Ectodermal cell (in vitro differentiated cells): ENCODE data around the gene LY9.
"Not testable (repeated sequence)": the region's sequence is repeated elsewhere in the genome, so short reads cannot be mapped to it uniquely, and the experiment has no call there.

ENCODE experiments used
- H3K27ac ChIP-seq: 2 replicates; pipeline ENCODE4 v1.7.0; 2013; ENCODE audit warnings: mild to moderate bottlenecking, low read depth, low read length; ENCODE audit not compliant: insufficient read depth, poor library complexity, severe bottlenecking
- H3K27me3 ChIP-seq: 2 replicates; pipeline ENCODE4 v1.7.0; 2013; ENCODE audit warnings: mild to moderate bottlenecking, low read length; ENCODE audit not compliant: insufficient read depth, control insufficient read depth, poor library complexity, severe bottlenecking
- H3K36me3 ChIP-seq: one replicate; pipeline ENCODE4 v1.7.0; 2013; ENCODE audit warnings: low read length; ENCODE audit not compliant: control insufficient read depth, insufficient read depth
- H3K4me1 ChIP-seq: one replicate; pipeline ENCODE4 v1.7.0; 2013; ENCODE audit warnings: low read length; ENCODE audit not compliant: control insufficient read depth, insufficient read depth
- H3K4me3 ChIP-seq: 2 replicates; pipeline ENCODE4 v1.7.0; 2013; ENCODE audit warnings: low read depth, low read length, control low read depth; ENCODE audit not compliant: insufficient read depth
- H3K9me3 ChIP-seq: 2 replicates; pipeline ENCODE4 v1.7.0; 2013; ENCODE audit warnings: mild to moderate bottlenecking, low read length, moderate library complexity; ENCODE audit not compliant: control insufficient read depth
- WGBS, 2 experiments: methylation state at CpG; one replicate each; pipeline ENCODE4 v1.1.7; 2013; ENCODE audit warnings: missing lambda C conversion rate in 2 of 2; 5-methylcytosine and 5-hydroxymethylcytosine counted together

Gene LY9

GRCh38 chr1:160863061-160863773, 67.2 kb downstream of the LY9 start:
- H3K9me3 ChIP-seq = no peaks in the 10 kb centered on the region
- no peak overlapping the region for H3K27ac ChIP-seq
- H3K4me3 ChIP-seq = no peak overlapping the region
- H3K27me3 ChIP-seq = no peaks in the 10 kb centered on the region
- H3K4me1 ChIP-seq = no peaks in the 10 kb centered on the region
- WGBS, 2 experiments = 92 to 93% methylated on average over 11 of the region's 11 CpGs
- no peaks in the 10 kb centered on the region for H3K36me3 ChIP-seq

GRCh38 chr1:160863774-160864131, 67.8 kb downstream of the LY9 start:
- Histone ChIP-seq H3K4me1 (no peaks in the 10 kb centered on the region), H3K4me3 (no peak overlapping the region), H3K9me3 (no peaks in the 10 kb centered on the region), H3K27me3 (no peaks in the 10 kb centered on the region), H3K36me3 (no peaks in the 10 kb centered on the region), H3K27ac (no peak overlapping the region)
- WGBS, 2 experiments = 93% methylated on average over 4 of the region's 4 CpGs

GRCh38 chr1:160864173-160864572, 68.2 kb downstream of the LY9 start:
- H3K9me3 ChIP-seq = no peaks in the 10 kb centered on the region
- H3K4me3 ChIP-seq = no peak overlapping the region
- no peaks in the 10 kb centered on the region for H3K4me1 ChIP-seq
- 88 to 100% methylated on average over 2 of the region's 2 CpGs for WGBS, 2 experiments
- H3K27me3 ChIP-seq = no peaks in the 10 kb centered on the region
- H3K27ac ChIP-seq = no peak overlapping the region
- no peaks in the 10 kb centered on the region for H3K36me3 ChIP-seq

DNA sequence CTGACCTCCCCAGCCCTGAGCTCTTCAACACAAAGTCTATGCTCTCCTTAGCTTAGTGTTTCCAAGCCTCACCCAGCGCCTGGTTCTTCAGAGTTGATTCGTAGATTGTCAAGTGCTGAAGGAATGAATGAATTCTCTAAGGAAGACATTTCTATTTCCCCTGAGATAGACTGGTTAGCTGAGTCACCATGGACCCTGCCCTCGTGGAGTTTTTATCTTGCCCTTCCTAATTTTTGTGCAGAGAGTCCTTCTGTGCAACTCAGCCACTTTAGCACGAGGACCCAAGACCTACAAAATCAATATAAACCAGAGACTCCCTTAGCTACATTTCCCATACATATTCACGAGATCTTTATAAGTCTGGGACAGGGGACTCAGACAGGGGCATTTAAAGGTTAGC, 69.4 kb downstream of the LY9 start:
- H3K9me3 ChIP-seq = no peaks in the 10 kb centered on the region
- H3K27ac ChIP-seq = no peak overlapping the region
- 92 to 93% methylated on average over 5 of the region's 5 CpGs for WGBS, 2 experiments

GRCh38 chr1:160866001-160866694, 70.2 kb downstream of the LY9 start:
- Histone ChIP-seq H3K27me3 (no peaks in the 10 kb centered on the region), H3K27ac (no peak overlapping the region), H3K9me3 (no peaks in the 10 kb centered on the region), H3K36me3 (no peaks in the 10 kb centered on the region), H3K4me3 (no peak overlapping the region), H3K4me1 (no peaks in the 10 kb centered on the region)

More for the DNA sequence above, 69.4 kb downstream of the LY9 start:
- H3K4me1 ChIP-seq = no peaks in the 10 kb centered on the region
- no peaks in the 10 kb centered on the region for H3K27me3 ChIP-seq
- no peak overlapping the region for H3K4me3 ChIP-seq
- no peaks in the 10 kb centered on the region for H3K36me3 ChIP-seq

DNA sequence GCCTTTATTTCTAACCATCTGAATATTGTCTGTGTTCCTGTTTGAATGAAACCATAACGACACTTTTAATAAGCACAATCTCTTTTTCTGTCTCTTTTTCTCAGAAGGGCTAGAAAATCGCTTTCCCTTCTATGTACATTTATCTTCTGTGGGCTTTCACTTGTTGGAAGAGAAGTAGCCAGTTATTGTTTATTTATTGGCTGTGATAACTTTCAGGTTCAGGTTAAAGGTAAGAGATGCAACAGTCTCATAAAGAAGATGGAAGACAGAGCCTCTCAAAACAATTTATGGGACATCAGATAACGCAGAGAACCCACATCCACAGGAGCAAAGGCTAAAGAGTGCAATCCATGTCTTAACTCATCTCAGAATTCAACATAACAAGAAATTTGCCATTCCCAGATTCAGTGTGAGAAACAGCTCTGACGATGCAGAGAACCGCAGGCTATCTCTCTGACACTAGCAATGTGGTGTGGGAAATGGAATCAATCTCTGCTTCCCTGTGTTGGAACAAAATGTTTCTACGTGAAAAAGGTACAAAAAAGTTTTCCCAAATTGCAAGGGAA, 70.8 kb downstream of the LY9 start:
- H3K27ac ChIP-seq = no peak overlapping the region
- H3K4me3 ChIP-seq = no peak overlapping the region
- no peaks in the 10 kb centered on the region for H3K27me3 ChIP-seq
- H3K36me3 ChIP-seq = no peaks in the 10 kb centered on the region
- no peaks in the 10 kb centered on the region for H3K4me1 ChIP-seq
- 94 to 96% methylated on average over 6 of the region's 6 CpGs for WGBS, 2 experiments
- no peaks in the 10 kb centered on the region for H3K9me3 ChIP-seq

- H3K4me1 ChIP-seq, H3K36me3 ChIP-seq, H3K27me3 ChIP-seq, H3K27ac ChIP-seq, H3K9me3 ChIP-seq, H3K4me3 ChIP-seq: not testable (repeated sequence)
- WGBS, 2 experiments = 81 to 86% methylated on average over 3 to 4 of the region's 4 CpGs
These were observed 71.7 kb downstream of the LY9 start for GRCh38 chr1:160867651-160868050.

DNA sequence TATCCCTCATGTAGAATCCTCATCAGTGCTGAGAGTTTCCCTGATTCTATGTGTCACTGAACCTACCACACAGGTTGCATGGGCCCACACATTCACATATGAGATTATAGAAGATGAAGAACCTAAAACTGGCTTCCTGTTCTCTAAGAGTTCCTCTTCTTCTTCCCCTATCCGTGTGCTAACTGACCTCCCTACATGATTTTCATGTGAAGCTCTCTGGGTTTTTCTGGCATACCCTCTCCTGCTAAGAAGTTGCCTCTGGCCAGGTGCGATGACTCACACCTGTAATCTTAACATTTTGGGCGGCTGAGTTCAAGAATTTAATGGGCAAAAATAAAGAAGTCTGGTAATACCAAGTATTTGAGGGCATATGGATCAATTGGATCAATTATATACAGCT, 72.2 kb downstream of the LY9 start:
- no peaks in the 10 kb centered on the region for H3K9me3 ChIP-seq
- H3K27ac ChIP-seq = no peak overlapping the region
- 86 to 90% methylated on average over 3 of the region's 3 CpGs for WGBS, 2 experiments
- no peak overlapping the region for H3K4me3 ChIP-seq
- H3K27me3 ChIP-seq = no peaks in the 10 kb centered on the region
- H3K4me1 ChIP-seq = no peaks in the 10 kb centered on the region
- H3K36me3 ChIP-seq = no peaks in the 10 kb centered on the region

GRCh38 chr1:160874935-160875334, 79.0 kb downstream of the LY9 start:
- Histone ChIP-seq H3K27ac (no peak overlapping the region), H3K27me3 (no peaks in the 10 kb centered on the region), H3K36me3 (no peaks in the 10 kb centered on the region), H3K9me3 (no peaks in the 10 kb centered on the region), H3K4me1 (no peaks in the 10 kb centered on the region), H3K4me3 (no peak overlapping the region)
- 83 to 92% methylated on average over 2 of the region's 3 CpGs for WGBS, 2 experiments

GRCh38 chr1:160875591-160875990, 79.6 kb downstream of the LY9 start:
- H3K27me3 ChIP-seq, H3K9me3 ChIP-seq, H3K4me3 ChIP-seq, H3K4me1 ChIP-seq, H3K27ac ChIP-seq, H3K36me3 ChIP-seq: not testable (repeated sequence)
- WGBS, 2 experiments = 78 to 81% methylated on average over 3 to 4 of the region's 4 CpGs
